ENCODE measurements around the gene KIF6.

KIF6 gene

GRCh38 chr6:39441986-39442385 lies 283.2 kb downstream of the KIF6 start:
- no peak overlapping the region for H3K4me3 ChIP-seq (ENCODE audit: low read depth, low read length)
- ChIA-PET POLR2A (no interaction called here), CTCF (interaction anchor here (0.7 kb wide), 1 partner anchor 96 kb away, joined by 3 read pairs; no protein-coding TSS in a partner anchor)
- H3K4me1 ChIP-seq (ENCODE audit: control insufficient read depth, insufficient read depth, low read length): no peaks in the 10 kb centered on the region
- H3K9me3 ChIP-seq (ENCODE audit: control insufficient read depth, insufficient read depth, low read depth, low read length): no peaks in the 10 kb centered on the region
- TF ChIP-seq ZNF280C (tag by site-specific recombination; IDR thresholded peaks at IDR 0.05) (no peak), YY2 (tag by site-specific recombination; IDR thresholded peaks at IDR 0.05) (no peak), ZSCAN30 (tag by site-specific recombination; IDR thresholded peaks at IDR 0.05) (no peak), ZNF157 (tag by site-specific recombination; IDR thresholded peaks at IDR 0.05) (no peak), ZBTB21 (tag by site-specific recombination; IDR thresholded peaks at IDR 0.05) (no peak), KLF9 (tag by site-specific recombination; IDR thresholded peaks at IDR 0.05; ENCODE audit: low read depth) (no peak), ZNF488 (tag by site-specific recombination; IDR thresholded peaks at IDR 0.05) (no peak), ZNF19 (tag by site-specific recombination; IDR thresholded peaks at IDR 0.05; ENCODE audit: low read depth) (no peak), KLF7 (tag by site-specific recombination; IDR thresholded peaks at IDR 0.05; ENCODE audit: borderline replicate concordance) (no peak), ZNF423 (tag by site-specific recombination; IDR thresholded peaks at IDR 0.05) (no peak), ZNF510 (tag by site-specific recombination; IDR thresholded peaks at IDR 0.05; ENCODE audit: insufficient replicate concordance) (no peak)
- no peaks in the 10 kb centered on the region for H3K36me3 ChIP-seq (ENCODE audit: control insufficient read depth in 2 of 2, insufficient read depth in 1 of 2, low read length in 2 of 2)
- no peak overlapping the region for H3K27ac ChIP-seq (ENCODE audit: extremely low read depth, low read depth, low read length)

GRCh38 chr6:39441301-39441700 lies 283.9 kb downstream of the KIF6 start:
- CTCF ChIA-PET: interaction anchor here (0.6 to 0.7 kb wide), 2 partner anchors 95 to 159 kb away, joined by 3 read pairs; no protein-coding TSS in a partner anchor

More at GRCh38 chr6:39441301-39441700, 283.9 kb downstream of the KIF6 start:
- POLR2A ChIA-PET: no interaction called here
- TF ChIP-seq ZFP69B (tag by site-specific recombination; IDR thresholded peaks at IDR 0.05): no peak
- no peak for TF ChIP-seq ZNF704 (tag by site-specific recombination; IDR thresholded peaks at IDR 0.05)
- no peak for TF ChIP-seq ZSCAN16 (tag by site-specific recombination; IDR thresholded peaks at IDR 0.05)
- no peak for TF ChIP-seq EGR2 (tag by site-specific recombination; IDR thresholded peaks at IDR 0.05; ENCODE audit: low read depth)
- no peak for TF ChIP-seq AEBP2 (tag by site-specific recombination; IDR thresholded peaks at IDR 0.05; ENCODE audit: borderline replicate concordance)
- TF ChIP-seq ZNF416 (tag by site-specific recombination; IDR thresholded peaks at IDR 0.05): no peak
- TF ChIP-seq ZBTB1 (tag by site-specific recombination; IDR thresholded peaks at IDR 0.05): no peak
- TF ChIP-seq ZNF114 (tag by site-specific recombination; IDR thresholded peaks at IDR 0.05): no peak
- TF ChIP-seq IKZF3 (tag by site-specific recombination; IDR thresholded peaks at IDR 0.05): no peak
- TF ChIP-seq ZSCAN23 (tag by site-specific recombination; IDR thresholded peaks at IDR 0.05): no peak
- no peak for TF ChIP-seq ZNF366 (tag by site-specific recombination; conservative IDR thresholded peaks at IDR 0.05)
- no peak for TF ChIP-seq HOXA7 (CRISPR knock-in tag; IDR thresholded peaks at IDR 0.05; ENCODE audit: borderline replicate concordance)
- H3K36me3 ChIP-seq (ENCODE audit: control insufficient read depth in 2 of 2, insufficient read depth in 1 of 2, low read length in 2 of 2): no peaks in the 10 kb centered on the region
- no peak overlapping the region for H3K27ac ChIP-seq (ENCODE audit: extremely low read depth, low read depth, low read length)
- no peaks in the 10 kb centered on the region for H3K4me1 ChIP-seq (ENCODE audit: control insufficient read depth, insufficient read depth, low read length)
- H3K4me3 ChIP-seq (ENCODE audit: low read depth, low read length): no peak overlapping the region
- H3K9me3 ChIP-seq (ENCODE audit: control insufficient read depth, insufficient read depth, low read depth, low read length): no peaks in the 10 kb centered on the region
